Activated CD4-positive, CD25-positive, alpha-beta regulatory T cell treated with anti-CD3 and anti-CD28 coated beads, Interleukin-2, amount 50 U/mL, for 16 hours (primary cell): ENCODE measurements around the gene SSR3.

ENCODE experiments used
- DNase-seq: peaks from one replicate; pipeline ENCODE4 v3.0.0-alpha.2; 2020; ENCODE audit warnings: low read depth, low spot score

Gene SSR3

DNA sequence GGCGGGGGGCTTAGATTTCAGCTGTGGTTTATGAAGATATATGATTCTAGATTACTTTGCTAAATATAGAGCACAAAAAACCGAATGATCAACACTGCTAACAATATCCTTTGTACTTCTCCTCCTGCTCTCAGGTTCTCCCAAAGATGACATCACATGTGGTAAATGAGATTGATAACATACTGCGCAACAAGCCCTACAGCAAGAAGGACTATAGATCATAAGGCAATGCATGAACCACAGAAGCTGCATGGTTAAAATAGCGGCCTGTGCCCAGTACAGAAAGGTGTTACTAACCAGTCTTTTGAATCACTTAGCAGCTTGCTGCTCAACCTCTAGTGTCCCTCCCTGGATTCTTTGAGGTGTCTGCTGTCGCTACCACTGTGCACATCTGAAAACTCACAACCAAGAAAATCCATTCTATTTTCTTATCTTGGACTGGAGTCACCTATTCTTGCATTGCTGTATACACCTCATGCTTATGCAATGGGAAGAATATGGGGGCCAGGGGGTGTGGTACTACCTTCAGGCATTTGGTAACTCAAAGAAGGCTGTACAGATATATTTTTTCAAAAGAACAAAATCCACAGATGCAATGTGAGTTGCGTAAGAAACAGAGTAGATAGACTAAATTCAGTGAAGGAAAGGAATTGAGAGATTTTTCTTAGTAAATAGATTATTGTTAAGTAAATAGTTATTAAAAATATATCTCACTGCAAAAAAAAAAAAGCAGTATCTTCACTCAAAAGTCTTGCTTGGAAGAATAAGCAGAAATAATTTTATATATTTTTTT is 18.2 kb downstream of the SSR3 start:
- DNase-seq, result no peak

DNA sequence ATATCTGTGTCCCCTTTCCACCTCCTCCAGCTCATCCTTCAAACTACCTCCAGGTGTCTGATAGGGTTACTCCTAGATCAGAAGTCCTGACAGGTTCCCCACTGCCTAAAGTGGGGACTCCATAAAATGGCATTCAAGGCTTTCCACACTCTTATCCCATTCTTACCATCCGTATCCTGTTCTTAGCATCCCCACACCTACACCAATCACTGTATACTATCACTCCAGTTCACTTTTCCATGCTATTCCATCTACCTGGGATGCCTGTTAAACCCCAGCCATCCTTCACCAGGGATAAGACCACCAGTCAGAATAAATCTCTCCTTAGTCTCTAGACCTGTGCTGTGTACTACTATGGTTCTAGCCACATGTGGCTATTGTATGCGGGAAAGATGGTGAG is 19.1 kb downstream of the SSR3 start:
- DNase-seq, result no peak

DNA sequence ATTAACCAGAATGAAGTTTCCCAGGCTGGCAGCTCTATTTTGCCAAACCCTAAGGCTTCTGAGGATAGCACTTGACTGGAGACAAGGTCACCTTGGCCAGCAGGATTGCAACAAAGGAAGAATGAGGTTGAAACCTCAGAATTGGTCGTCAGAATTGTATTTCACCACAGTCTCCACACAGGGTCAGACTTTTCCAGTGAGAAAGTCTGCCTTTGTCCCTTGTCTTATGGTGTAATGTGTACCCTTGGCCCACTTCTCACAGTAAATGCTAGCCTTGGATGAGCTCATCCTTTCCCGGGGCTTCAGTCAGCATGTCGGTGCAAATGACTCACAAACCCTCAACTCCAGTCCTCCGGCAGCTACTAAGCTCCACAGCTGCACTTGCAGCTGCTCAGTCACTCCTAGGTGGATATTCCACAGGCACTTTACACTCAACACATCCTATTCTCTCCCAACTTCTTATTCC is 19.7 kb downstream of the SSR3 start:
- no peak for DNase-seq

DNA sequence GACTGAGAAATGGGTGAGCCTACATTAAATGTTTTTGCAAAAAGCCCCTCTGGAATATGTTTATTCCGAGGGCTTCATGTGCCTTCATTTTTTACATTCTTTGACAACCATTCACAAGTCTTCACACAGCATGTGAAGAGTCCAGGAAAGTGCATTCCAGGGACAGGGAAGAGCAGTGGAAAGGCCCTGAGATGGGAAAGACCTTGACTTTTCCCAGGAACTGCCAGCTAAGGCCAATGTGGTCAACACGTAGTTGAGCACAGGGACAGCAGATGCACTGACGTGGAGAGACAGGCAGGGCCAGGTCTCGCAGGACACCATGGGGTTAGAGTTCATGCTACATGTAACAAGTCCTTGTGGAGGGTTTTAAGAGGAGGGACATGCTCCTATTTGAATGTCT is 21.7 kb downstream of the SSR3 start:
- no peak for DNase-seq

DNA sequence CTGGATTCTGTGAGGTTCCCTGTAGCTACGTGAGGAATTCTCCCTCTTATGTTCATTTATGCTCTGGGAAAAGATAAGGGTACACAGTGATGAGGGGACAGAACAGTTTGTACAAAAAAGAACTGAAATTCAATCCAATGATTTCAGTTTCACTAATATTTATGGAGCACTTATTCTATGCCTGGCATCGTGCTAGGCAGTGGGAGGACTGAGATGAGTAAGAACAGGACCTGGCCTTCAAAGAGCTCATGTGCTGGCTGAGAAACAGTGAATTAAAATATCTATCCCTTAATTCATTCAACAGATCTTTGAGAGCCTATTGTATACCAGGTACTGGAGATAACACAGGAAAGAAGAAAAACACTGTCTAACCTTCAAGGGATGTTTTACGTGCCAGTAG is 22.2 kb downstream of the SSR3 start:
- DNase-seq, result no peak

DNA sequence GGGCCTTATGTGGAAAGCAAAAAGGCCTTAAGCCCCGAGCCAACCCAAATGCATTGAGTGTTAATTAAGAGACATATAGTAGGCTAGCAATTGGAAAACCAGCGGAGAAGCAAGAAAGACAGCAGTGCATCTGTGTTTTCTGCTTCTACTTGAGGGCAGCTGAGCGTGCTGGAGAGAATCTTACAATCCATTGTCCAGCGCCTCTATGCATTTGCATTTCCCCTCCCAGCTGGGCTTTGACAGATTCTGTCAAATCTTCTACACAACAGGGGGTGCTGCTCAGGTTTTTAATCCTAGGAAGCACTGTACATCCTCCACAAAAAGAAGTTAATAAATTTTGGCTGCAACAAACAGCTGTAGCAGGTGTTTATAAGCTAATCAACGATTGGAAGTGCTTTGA is 23.9 kb downstream of the SSR3 start:
- DNase-seq, result no peak

DNA sequence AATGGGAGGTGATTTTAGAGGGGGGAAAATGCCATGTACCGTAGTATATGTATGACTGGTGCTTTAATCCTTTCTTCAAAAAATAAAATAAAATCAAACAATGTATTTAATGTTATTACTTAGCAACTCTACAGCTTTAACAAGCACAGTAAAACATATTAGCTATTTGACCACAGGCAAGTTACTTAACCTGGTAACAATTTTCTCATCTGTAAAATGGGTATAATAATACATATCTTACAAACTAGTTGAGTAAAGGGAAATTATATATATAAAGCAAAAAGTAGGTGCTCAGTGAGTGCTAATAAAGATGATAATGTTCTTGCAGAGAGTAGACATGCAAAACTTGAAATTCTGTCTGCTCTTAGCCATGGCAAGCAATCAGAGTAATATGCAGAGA is 27.9 kb downstream of the SSR3 start:
- no peak for DNase-seq

DNA sequence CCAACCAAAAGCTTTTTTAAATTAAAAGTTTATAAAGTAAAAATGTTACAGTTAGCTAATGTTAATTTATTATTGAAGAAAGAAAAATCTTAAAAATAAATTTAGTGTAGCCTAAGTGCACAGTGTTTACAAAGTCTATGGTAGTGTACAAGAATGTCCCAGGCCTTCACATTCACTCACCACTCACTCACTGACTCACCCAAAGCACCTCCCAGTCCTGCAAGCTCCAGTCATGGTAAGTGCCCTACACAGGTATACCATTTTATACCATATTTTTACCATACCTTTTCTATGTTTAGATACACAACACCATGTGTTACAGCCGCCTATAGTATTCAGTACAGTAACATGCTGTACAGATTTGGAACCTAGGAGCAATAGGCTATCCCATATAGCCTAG is 29.1 kb downstream of the SSR3 start:
- no peak for DNase-seq

DNA sequence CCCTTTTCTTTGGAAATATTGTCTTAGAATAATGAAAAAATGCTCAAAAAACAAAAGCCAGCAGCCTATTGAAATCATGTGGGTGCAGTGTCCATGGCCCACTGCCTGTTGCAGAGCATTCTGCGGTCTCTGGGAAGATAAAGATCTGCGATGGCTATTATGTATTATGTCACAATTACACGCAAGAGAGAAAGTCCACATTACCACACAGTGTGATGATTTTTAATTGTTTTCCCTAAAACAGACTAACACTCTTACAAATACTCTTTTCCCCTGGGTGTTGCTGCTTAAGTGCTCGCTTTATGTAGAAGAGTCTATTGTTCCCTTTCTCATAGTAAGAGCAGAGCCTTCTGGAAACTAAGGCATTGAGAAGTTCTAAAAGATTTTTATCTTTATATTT is 32.2 kb downstream of the SSR3 start:
- no peak for DNase-seq

DNA sequence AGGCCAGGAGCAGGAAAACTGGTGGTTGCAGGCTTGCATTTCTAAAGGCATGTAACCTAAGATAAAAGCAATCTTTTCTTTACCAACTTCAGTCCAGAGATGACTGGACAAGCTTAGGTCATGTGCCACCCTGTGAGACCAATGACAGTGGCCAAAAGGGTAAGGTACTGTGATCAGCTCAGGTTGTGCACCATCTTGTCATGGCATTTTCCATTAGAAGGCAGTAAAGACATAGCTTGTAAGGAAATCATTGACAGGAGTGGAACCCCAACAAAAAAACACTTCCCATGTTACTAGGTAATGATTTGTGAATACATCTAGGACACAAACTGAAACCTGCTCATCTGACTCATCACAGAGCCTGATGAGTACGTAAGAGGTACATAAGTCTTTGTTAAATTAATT is 35.2 kb downstream of the SSR3 start:
- no peak for DNase-seq

DNA sequence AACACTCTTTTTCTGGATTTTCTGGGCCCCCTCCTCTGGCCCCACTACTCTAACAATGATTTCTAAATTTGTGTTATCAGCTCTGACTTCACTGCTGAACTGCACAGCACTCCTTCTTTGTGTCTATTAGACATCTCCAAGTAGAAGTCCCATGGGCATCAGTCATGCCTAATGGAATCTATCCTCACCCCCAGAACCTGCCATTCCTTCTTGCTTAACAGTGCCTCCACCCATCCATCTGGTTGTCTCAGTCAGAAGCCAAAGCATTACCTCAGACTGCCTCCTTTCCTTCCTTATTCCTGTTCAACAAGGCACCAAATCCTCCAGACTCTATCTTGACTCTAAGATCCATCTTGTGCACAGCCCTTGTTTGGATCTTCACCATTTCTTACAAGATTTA is 36.2 kb downstream of the SSR3 start:
- no peak for DNase-seq

DNA sequence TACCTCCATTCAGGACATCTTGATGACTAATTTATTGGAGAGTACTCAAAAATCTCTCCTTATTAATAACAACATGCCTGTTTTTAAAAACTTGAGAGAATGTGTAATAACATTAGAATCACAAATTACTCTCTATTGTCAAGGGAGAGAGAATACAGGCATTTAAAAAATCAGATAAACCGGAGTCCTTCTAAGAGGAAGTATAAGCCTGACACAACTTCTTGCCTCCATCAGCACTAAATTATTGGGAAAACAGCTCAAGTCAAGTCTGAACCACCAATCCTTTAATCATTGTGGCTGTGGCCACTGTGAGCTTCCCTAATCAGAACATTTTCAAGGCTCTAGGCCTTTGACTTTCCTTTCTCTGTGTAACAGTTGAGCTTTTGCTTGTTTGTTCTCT is 38.0 kb downstream of the SSR3 start:
- no peak for DNase-seq

DNA sequence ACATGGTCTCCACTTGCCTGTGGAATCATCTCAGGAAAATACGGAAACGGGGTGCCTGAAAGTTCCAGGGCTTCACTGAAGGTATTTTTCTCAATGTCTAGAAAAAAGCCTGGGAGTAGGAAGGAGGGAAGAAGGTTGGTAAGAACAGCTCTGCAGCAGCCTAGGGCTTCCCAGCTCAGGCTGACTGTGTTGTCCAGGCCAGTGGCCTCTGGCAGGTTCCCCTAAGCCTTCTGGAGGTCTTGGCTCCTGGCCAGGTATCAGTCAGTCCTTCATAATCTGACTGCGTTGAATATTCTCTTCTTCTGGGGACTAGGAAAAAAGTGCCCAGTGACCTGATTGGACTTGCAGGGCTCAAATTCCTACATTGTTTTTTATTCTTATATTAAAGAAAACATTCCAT is 38.6 kb downstream of the SSR3 start:
- no peak for DNase-seq

DNA sequence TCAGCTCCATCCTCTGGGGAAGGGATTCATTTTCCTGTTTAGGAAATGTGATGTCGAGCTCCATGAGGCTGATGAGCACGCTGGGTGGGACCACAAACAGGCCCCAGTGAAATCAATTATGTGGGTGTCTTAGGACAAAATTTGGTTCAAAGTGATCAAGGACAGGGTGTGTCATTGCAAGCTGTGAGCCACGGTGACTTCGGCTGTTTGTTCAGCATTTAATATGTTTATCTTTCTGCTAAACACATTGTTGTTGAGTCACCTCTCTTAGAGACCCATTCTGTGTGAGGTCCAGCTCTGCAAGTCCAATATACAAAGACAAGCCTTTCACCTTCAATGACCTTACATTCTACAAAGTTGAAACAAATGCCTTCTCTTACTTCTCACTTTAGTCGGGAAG is 41.3 kb downstream of the SSR3 start:
- DNase-seq, result no peak

DNA sequence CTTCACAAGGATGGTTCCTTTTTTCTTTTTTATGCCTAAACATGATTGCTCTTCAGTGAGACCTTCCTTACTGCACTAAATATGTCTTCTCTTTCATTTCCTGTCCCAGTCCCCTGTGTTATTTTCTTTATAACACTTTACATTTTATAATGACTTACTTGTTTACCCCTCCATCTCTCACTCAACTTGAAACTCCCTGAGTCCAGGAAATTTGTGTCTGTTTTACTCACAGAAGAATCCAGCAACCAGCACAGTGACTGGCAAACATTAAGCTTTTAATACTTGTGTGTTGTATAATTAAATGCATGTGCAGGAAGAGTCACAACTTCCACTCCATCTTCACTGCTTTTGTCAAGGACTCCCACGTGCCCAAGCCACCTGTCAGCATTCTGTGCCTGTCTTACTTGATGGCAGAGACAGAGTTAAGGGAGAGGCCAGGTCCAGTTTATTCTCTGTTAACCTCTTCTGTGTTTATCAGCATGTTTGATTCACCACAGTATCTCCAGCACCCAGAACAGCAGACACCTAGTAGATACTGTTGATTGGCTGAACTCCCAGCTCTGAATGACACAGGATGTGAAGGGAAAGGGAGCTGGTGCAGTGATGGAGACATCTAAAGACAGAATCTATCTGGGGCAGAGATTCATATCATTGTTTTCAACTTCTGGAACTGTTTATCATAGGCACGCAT is 42.8 kb downstream of the SSR3 start:
- DNase-seq, result no peak

DNA sequence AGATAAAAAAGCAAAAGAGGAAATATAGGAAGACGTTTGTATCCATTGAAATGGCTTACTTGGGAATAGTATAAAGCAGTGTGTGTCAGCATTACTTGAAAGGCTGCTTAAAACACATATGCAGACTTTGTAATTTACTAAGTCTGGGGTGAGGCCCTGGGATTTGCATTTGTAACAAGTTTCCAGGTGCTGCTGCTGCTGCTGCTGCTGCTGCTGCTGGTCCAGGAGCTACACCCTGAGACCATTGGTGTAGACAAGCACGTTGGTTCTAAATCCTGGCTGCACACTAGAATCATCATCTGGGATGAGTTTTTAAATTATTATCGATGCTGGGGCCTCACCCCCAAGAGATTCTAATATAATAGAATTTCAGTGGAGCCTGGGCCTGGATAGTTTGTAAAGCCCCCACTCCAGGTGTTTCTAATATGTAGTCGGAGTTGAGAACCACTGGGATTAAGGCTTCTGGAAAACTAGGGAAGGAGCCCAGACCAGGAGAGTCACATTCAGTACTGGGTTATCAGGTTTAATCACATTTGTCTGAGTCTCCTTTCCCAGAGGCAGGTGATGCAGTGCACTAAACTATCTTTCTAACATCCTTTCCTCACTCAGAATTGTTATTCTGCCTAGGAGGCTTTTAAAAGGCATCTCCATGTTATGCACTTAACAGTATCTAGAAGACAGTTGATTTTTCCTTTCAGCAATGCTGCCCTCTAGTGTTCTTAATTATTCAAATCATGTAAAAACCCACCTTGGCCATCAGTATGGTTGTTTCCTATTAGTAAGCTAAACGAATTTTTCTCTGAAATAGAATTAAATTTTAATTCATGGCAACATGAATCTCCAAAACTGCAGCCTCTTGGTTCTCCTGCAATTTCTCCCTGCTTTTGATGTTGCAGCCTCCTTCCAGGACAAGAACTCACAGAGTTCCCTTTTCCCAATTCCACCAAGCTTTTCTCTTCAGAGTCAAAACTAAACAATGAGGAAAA is 45.4 kb downstream of the SSR3 start:
- no peak for DNase-seq

DNA sequence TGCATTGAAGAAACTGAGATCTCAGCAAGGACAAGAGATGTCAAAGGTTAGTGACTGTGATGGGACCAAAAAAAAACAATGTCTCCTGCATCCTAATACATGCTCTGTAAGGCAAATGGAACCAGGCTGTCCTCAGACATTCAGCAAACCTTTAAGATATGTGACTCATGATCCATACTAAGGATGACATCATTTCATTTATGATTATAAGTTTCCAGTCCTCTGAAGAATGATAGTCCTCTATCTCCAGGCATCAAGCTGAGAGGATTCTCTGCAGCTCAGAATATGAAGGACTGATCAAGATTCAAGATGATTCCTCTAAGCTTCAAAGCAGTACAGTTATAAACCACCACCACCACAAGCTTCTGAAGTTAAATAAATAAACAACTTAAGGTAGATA is 47.6 kb downstream of the SSR3 start:
- DNase-seq, result no peak

DNA sequence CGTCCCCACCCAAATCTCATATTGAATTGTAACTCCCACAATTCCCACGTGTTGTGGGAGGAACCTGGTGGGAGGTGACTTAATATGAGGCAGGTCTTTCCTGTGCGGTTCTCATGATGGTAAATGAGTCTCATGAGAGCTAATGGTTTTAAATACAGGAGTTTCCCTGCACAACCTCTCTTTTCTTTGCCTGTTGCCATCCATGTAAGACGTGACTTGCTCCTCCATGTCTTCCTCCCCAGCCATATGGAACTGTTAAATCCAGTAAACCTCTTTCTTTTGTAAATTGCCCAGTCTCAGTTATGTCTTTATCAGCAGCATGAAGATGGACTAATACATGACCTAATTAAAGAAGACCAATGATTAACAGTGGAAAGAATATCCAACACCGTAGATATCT is 56.6 kb downstream of the SSR3 start:
- no peak for DNase-seq

DNA sequence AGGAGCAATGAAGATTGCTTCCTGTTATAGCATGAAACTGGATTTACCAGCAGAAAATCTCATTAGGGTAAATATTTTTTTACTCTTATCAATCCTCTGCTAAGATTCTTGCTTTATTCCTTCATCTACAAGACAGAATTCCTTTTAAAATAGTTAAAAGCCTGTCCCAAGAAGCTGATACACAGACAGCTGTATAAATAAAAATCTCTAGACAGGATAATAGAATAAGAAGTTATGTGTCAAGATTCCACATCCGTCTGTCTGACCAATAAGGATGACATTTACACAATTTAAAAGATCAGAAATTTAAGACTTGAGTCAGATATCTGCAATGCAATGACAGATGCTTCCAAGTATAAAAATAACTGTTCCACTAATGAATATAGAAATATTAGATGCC is 57.6 kb downstream of the SSR3 start:
- DNase-seq, result no peak

DNA sequence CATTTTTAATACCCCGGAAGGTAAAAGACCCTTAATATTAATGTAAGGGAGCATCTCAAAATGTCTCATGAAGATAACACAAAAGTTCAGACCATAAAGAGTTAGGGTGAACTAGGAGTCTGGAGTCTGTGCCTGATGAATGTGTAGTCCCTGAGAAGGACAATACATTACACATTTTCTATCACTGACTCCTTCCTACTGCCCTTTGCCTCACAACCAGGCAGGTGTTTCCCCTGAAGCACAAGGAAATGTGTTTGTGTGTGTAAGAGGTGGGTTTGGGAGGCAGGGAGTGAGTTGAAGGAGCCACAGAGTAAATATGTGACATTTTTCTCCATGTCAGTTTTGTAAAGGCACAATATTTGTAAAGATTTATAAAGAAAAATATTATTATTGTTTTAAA is 59.1 kb downstream of the SSR3 start:
- no peak for DNase-seq

DNA sequence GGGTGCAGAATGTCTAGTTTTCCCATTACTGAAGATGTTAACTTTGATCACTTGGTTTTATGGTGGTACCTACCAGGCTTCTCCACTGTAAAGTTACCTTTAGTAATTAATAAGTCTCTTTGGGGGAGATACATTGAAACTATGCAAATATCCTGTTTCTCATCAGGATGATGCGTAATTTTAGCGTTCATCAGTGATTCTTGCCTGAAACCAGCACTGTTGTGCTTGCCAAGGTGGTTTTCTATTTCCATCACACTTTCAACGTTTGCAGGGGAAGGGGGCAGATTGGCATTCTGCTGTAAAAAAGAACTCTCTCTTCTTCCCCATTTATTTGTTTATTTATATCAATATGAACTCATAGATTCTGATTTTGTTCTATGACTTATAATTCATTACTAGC is 61.0 kb downstream of the SSR3 start:
- no peak for DNase-seq

DNA sequence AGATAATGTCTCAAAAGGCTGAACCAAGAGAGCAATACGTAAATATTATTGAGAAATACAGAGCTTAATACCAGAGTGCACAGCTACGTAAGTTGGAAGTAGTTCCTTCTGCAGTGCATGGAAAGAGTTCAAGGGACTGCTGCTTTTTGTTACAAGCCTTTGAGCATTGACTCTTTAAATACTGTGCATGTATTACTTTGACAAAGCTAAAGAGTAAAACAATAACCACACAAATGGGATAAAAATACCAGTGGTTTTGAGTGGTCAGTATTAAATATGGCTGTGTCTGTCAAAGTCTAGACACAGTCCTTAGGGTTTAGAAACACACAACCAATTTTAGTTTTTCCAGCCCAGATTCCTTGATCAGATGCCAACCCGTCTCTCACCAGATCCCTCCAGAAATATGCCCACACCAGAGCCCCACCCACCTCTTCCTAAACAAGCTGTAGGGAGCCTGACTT is 62.1 kb downstream of the SSR3 start:
- DNase-seq, result no peak
